PC-9 (cell line): ENCODE results near the gene ZNRD2.

Source experiments
- CTCF ChIP-seq: fragments of 200-600 bp; sonication (generic); conservative IDR thresholded peaks from 2 replicates; pipeline ENCODE4 v1.6.1; 2017; ENCODE audit warnings: mixed run types, antibody characterized with exemption, mild to moderate bottlenecking, moderate library complexity
- EZH2 ChIP-seq: fragments of 200-600 bp; sonication (generic); IDR thresholded peaks from 2 replicates; pipeline ENCODE4 v1.8.0; 2017; ENCODE audit warnings: antibody characterized with exemption, low read depth

- TF ChIP-seq CTCF (no peak), EZH2 (no peak)
Measured at GRCh38 chr11:65571420-65571819, 1.1 kb downstream of the ZNRD2 start.
